ENCODE results near the gene PCBP3.

Gene PCBP3

DNA sequence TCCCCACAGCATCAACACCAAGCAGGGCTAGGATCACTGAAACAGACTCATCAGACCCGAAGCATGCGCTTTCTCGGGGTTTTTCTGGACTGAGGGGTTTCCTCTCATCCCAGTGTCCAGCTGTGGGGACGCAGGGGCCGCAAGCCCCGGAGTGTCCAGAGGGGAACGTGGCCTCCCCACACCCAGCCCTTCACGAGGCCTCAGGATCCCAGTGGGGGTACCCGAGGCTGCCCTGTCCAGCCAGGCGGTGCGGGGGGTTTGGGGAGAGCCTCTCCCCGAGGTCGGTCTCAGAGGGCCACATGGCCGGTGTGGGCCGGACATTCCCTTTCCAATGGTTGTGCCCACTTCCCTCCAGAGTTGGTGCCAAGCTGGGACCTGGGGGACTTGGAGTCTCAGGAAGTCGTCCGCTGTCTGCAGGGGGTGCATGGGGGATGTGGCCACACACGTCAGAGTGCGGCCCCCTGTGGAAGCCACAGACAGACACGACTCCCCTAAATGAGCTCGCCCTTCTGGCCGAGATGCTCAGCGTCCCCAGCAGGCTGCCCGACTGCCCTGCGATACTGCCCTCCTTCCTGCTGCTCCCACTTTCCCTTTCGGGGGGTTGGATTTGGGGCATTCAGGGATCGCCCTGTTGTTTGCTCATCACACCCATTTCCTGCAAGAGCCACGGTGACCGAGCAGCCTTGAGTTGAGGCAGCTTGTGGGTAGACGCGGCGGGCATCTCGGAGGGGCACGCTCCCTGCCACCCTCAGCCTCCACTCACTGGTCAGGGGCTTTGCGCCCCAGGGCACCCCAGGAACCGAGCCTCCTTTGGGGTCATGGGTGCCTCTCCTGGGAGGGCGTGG is 342.2 kb downstream of the PCBP3 start:
- no peak for DNase-seq (ENCODE audit: extremely low read depth in 1 of 2, low read depth in 1 of 2)

DNA sequence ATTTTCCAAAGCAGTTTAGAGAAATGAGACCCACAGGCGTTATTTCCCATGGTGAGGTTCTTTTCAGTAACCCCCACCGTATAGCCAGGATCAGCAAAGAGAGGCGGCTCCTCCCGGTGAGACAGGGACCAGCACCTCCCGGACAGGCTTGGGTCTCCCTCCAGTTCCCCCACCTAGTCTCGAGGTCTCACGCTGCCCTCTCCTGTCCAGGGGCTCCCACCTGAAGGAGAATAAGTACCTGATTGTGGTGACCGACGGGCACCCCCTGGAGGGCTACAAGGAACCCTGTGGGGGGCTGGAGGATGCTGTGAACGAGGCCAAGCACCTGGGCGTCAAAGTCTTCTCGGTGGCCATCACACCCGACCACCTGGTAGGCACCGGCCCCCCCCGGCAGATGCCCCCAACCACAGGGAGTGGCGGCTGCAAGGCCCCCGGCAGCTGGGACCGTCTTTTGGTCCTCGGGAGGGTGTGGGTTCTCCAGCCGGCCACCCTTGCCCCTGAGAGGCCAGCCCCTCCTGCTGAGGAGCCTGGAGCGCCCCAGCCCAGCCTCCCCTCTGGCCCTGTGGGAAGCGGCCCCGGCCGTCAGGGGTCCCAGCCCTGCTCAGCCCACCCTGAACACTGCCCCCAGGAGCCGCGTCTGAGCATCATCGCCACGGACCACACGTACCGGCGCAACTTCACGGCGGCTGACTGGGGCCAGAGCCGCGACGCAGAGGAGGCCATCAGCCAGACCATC is 343.0 kb downstream of the PCBP3 start:
- no peak for DNase-seq (ENCODE audit: extremely low read depth in 1 of 2, low read depth in 1 of 2)

DNA sequence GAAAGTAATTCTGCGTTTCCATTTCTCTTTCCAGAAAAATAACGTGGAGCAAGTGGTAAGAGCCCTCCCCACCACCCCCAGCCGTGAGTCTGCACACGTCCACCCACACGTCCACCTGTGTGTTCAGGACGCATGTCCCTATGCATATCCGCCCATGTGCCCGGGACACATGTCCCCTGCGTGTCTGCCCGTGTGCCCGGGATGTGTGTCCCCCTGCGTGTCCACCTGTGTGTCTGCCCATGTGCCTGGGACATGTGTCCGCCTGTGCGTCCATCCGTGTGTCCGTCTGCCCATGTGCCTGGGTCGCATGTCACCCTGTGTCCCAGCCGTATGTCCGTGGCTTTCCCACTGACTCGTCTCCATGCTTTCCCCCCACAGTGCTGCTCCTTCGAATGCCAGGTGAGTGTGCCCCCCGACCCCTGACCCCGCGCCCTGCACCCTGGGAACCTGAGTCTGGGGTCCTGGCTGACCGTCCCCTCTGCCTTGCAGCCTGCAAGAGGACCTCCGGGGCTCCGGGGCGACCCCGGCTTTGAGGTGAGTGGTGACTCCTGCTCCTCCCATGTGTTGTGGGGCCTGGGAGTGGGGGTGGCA is 343.7 kb downstream of the PCBP3 start:
- no peak for DNase-seq (ENCODE audit: extremely low read depth in 1 of 2, low read depth in 1 of 2)

DNA sequence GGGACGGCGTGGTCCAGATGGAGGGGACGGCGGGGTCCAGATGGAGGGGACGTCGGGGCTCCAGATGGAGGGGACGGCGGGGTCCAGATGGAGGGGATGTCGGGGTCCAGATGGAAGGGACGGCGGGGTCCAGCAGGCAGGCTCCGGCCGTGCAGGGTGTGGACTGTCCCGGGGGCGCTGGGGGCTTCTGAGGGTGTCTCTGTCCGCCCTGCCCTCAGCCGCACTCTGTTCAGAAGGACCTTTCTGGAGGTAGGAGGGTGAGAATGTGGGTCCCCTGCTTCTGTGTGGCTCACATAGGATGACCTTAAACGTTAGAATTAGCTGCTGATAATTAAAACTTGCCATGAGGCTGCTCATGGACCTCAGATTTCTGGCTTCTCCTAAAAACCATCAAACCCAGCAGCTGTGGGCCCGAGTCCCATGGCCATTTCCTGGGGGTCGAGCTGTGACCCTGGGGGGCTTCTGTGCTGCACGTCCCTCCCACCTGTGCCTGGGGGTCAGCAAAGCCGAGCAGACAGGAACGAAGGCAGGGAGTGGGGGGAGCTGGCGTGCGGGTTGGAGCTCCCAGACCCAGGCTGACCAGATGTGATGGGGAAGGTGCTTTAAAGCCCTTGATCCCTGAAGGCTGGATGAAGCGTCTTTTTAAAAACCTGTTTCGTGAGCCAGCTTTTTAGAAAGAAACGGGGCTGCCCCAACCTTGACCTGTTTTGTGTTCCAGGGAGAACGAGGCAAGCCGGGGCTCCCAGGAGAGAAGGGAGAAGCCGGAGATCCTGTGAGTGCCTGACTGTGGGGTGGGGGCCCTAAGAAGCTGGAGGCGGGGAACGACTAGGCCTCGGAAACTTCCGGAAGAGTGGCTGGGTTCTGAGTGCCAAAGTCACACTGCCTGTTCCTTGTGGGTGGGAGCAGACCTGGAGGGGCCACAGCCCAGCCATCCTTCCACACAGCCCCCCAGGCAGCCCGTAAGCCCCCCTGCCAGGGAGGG is 345.1 kb downstream of the PCBP3 start:
- DNase-seq (ENCODE audit: extremely low read depth in 1 of 2, low read depth in 1 of 2): no peak

DNA sequence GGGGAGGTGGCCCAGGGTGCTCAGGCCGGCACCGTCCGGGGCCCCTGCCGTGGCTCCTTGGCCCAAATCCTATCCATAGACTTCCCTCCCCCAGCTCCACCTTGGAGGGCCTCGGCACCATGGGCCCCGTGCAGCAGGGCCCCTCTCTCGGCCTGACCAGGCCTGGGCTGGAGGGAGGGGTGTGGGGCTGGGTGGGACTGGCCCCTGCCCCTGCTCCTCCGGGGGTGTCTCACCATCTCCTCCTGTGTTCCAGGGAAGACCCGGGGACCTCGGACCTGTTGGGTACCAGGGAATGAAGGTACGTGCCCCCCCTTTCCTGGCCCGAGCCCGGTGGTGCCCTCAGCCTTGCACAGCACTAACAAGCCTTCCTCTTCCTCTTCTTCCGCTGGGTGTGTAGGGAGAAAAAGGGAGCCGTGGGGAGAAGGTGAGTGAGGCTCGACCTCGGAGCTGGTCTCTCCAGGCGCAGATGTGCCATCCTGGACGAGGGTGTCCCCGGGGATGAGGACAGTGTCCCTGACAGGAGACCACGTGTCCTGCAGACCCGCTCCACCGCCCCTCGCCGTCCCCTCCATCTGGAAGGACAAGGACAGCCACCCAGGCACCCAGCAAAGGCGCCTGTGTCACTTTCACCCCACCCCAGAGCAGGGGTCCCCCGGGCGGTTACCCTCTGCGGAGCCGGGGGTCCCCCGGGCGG is 346.0 kb downstream of the PCBP3 start:
- no peak for DNase-seq (ENCODE audit: extremely low read depth in 1 of 2, low read depth in 1 of 2)

DNA sequence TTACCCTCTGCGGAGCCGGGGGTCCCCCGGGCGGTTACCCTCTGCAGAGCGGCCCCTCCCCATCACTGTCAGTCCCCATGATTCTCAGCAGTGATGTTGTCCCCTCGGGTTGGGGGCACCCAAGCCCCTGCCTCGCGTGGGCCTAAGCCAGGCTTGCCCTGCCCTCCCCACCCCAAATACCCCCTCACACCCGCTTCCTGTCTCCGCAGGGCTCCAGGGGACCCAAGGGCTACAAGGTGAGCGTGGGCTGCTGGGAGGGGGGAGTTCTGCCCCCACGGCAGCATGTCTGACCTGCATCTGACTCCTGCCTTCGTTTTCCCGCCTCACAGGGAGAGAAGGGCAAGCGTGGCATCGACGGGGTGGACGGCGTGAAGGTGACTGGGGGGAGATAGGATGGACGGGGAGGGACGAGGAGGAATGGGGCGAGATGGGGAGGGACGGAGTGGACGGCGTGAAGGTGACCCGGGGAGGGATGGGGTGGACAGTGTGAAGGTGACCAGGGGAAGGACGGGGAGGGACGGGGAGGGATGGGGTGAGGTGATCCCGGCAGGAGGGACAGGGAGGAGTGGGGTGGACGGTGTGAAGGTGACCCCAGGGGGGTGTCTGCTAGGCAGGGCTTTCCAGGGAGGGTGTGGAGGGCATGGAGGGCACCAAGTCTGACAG is 346.7 kb downstream of the PCBP3 start:
- DNase-seq (ENCODE audit: extremely low read depth in 1 of 2, low read depth in 1 of 2): no peak

DNA sequence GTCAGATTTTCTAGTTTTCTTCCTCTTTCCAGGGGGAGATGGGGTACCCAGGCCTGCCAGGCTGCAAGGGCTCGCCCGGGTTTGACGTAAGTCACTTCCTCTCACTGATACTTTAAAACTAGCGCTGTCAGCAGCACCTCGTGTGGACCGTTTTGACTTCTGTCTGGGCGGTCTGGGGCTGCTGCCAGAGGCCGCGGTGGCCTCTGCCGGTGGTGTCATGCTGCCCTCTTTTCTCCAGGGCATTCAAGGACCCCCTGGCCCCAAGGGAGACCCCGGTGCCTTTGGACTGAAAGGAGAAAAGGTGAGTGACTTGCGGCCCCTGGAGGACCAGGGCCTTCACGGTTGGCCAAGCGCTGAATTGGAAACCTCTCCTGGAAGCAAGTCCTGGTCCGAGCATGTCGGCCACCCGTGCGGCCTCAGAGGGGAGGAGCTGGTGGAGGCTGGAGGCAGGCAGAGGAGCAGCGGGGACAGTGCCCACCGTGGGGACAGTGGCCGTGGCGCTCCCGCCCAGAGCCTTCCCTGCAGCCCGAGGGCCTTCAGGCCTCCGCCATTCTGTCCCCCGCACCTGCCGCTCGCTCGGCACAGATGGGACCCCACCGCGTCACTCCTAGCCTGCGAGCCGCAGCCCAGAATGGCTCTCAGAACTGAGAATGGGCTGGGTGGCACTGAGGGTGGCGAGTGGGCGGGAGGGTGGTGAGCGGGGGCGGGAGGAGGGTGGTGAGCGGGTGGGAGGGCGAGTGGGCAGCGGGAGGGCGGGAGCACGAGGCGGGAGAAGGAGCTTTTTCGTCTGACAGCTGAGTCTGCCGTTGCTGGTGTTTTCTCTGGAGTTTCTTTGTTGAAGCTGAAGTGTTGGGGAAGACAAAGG is 347.4 kb downstream of the PCBP3 start:
- no peak for DNase-seq (ENCODE audit: extremely low read depth in 1 of 2, low read depth in 1 of 2)

DNA sequence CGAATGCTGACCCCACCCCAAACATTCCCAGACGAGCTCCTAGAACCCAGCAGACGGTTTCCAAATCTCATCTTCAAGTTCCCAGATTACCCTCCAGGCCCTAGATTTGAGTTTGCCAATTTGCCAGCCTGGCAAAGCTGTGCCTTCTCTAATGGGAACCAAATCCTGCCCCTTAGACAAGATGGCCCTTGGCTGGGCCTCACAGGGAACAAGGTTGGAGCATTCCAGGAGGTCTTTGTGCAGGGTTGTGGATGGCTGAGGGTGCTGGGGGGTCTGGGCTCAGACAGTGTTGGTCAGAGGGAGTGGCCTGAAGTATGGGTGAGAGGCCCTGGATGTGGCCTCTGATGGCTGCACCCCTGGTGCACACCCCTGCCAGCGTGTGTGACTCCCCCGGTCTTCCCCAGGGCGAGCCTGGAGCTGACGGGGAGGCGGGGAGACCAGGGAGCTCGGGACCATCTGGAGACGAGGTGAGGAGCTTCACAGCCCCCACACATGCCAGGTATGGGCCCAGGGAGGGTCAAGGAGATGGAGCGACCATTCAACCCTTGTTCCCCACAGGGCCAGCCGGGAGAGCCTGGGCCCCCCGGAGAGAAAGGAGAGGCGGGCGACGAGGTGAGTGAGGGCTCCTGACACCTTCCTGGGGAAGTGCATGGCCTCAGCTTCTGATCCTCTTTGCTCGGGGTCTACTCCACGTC is 348.2 kb downstream of the PCBP3 start:
- no peak for DNase-seq (ENCODE audit: extremely low read depth in 1 of 2, low read depth in 1 of 2)
